Brain microvascular endothelial cell (primary cell): ENCODE data around the gene LRRC52.
A peak's percentile ranks its signal among the peaks of the same experiment; 100 is the strongest.

ENCODE experiments used
- DNase-seq: peaks from one replicate; pipeline ENCODE4 v3.0.0-alpha.2; 2020
- H3K27ac ChIP-seq: fragments of 250-450 bp; sonication (Bioruptor Pico); 2 replicates; pipeline ENCODE4 v1.5.1; 2020; ENCODE audit warnings: mild to moderate bottlenecking, moderate library complexity
- H3K27me3 ChIP-seq: fragments of 250-450 bp; sonication (Bioruptor Pico); replicated peaks from 2 replicates; pipeline ENCODE4 v1.5.1; 2020; ENCODE audit warnings: mild to moderate bottlenecking
- H3K36me3 ChIP-seq: fragments of 250-450 bp; sonication (Bioruptor Pico); replicated peaks from 2 replicates; pipeline ENCODE4 v1.5.1; 2020; ENCODE audit warnings: mild to moderate bottlenecking
- H3K4me3 ChIP-seq: 2 replicates; pipeline ENCODE4 v1.5.1; 2011; ENCODE audit warnings: low read depth, mild to moderate bottlenecking, control low read depth, low read length, moderate library complexity
- in situ Hi-C: cut with HindIII; loops from 2 replicates; pipeline ENCODE4 v1.10.0; 2017; ENCODE audit warnings: low sequenced_read_pairs, low pct_ligation_motif_present
- TF ChIP-seq, protein P1 (sequence below): IDR thresholded peaks from 2 replicates; pipeline ENCODE4 v1.5.1; 2011; ENCODE audit warnings: low read depth, mild to moderate bottlenecking, moderate library complexity, low read length, control low read depth, inconsistent platforms; ENCODE audit errors: missing control alignments

Gene LRRC52

GRCh38 chr1:165592945-165593823, 49.4 kb downstream of the LRRC52 start:
- Histone ChIP-seq H3K4me3 (no peak overlapping the region), H3K36me3 (no peaks in the 10 kb centered on the region), H3K27me3 (peaks cover 39% of the 10 kb centered on the region), H3K27ac (no peak overlapping the region)
- TF ChIP-seq, protein P1, sequence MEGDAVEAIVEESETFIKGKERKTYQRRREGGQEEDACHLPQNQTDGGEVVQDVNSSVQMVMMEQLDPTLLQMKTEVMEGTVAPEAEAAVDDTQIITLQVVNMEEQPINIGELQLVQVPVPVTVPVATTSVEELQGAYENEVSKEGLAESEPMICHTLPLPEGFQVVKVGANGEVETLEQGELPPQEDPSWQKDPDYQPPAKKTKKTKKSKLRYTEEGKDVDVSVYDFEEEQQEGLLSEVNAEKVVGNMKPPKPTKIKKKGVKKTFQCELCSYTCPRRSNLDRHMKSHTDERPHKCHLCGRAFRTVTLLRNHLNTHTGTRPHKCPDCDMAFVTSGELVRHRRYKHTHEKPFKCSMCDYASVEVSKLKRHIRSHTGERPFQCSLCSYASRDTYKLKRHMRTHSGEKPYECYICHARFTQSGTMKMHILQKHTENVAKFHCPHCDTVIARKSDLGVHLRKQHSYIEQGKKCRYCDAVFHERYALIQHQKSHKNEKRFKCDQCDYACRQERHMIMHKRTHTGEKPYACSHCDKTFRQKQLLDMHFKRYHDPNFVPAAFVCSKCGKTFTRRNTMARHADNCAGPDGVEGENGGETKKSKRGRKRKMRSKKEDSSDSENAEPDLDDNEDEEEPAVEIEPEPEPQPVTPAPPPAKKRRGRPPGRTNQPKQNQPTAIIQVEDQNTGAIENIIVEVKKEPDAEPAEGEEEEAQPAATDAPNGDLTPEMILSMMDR = peak; percentile 86
- DNase-seq = peak; percentile 84
- in situ Hi-C loops = loop anchor here (25.0 kb wide), 1 partner anchor 206 kb away; no protein-coding TSS in a partner anchor

DNA sequence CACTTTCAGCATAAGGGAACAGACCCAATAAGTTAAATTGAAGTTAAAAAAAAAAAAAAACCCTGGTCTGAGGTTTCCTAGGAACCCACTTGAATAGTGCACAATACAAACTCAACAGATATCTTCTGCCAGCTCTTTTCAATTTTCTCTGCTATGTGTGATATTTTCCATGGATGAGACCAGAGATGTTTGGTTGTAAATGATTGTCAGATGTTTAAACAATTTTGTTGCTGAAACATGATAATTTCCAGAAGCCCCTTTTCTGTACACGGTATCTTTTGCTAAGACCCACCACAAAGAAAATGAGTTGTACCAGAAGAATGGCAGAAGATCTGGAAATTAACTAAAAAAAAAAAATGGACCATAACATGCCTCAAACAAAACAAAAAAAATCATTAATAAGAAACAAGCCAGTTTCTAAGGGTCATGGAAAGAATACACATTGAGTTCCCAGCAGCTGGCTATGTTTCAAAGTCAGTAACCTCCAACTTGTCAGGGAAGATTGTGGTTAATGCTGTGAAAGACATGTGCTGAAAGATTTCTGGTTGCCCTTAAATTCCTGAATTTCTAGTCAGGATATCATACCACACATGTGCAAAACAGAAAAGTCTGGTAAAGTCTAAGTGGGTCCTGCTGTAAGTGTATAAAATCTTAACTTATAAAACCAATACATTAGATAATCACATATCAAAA, 51.6 kb downstream of the LRRC52 start:
- DNase-seq = peak; percentile 4
- Histone ChIP-seq H3K4me3 (no peak overlapping the region), H3K27ac (no peak overlapping the region), H3K27me3 (peaks cover 20% of the 10 kb centered on the region), H3K36me3 (no peaks in the 10 kb centered on the region)
- TF ChIP-seq, protein P1 = no peak
- in situ Hi-C loops = loop anchor here (25.0 kb wide), 1 partner anchor 208 kb away; no protein-coding TSS in a partner anchor

- in situ Hi-C loops = loop anchor here (25.0 kb wide), 1 partner anchor 211 kb away; no protein-coding TSS in a partner anchor
- peaks cover 13% of the 10 kb centered on the region for H3K27me3 ChIP-seq
- TF ChIP-seq, protein P1 = no peak
- H3K4me3 ChIP-seq = peak overlapping the region; percentile 57
- peak overlapping the region; percentile 71 for H3K27ac ChIP-seq
- peak; percentile 97 for DNase-seq
- H3K36me3 ChIP-seq = no peaks in the 10 kb centered on the region
Observed at GRCh38 chr1:165597883-165598675, 54.3 kb downstream of the LRRC52 start.

DNA sequence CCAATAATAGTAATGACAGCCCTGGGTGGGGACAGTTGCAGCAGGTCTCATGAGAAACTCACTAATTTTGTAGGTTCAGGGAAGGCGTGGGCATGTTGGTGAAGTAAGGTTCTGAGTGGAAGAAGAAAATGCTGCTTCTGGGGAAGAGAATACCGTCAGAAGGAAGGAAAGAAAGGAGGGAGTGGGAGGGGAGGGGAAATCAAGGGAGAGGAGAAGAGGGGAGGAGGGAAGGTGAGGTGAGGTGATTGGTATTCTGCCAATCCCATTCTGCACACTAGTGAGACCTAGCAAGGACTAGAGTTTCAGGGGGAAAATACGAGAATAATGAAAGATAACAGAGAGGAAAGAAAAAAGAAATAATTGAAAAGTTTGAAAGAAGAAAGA, 54.9 kb downstream of the LRRC52 start:
- Histone ChIP-seq H3K27ac (peak overlapping the region; percentile 71), H3K36me3 (no peaks in the 10 kb centered on the region), H3K4me3 (peak overlapping the region; percentile 57), H3K27me3 (peaks cover 11% of the 10 kb centered on the region)
- TF ChIP-seq, protein P1 = no peak
- DNase-seq = no peak
- in situ Hi-C loops = loop anchor here (25.0 kb wide), 1 partner anchor 211 kb away; no protein-coding TSS in a partner anchor

GRCh38 chr1:165600793-165601192, 57.0 kb downstream of the LRRC52 start:
- no peak overlapping the region for H3K4me3 ChIP-seq
- H3K36me3 ChIP-seq = no peaks in the 10 kb centered on the region
- TF ChIP-seq, protein P1 = no peak
- no peaks in the 10 kb centered on the region for H3K27me3 ChIP-seq
- H3K27ac ChIP-seq = no peak overlapping the region
- in situ Hi-C loops = no loop called here
- no peak for DNase-seq
